ENCODE results near the gene CLEC10A.

DNA sequence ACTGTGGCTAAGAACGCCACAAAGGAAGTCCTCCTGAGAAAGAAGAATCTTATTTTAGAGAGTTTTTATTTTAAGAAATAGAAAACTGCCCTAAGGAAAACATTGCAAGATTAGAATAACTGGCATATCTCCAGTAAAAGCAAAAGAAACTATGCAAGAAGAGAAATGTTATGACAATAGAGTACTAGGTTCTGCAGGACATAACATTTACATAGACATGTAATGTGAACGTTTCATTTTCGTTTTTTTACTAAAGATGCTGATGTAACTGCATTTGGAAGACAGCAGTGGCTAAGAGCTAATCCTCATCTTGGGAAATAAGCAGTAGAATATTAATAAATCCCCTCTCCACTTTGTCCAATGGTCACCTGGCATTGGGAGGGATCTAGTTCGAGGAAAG is 42.3 kb upstream of the CLEC10A start:
- TF ChIP-seq, protein P1, sequence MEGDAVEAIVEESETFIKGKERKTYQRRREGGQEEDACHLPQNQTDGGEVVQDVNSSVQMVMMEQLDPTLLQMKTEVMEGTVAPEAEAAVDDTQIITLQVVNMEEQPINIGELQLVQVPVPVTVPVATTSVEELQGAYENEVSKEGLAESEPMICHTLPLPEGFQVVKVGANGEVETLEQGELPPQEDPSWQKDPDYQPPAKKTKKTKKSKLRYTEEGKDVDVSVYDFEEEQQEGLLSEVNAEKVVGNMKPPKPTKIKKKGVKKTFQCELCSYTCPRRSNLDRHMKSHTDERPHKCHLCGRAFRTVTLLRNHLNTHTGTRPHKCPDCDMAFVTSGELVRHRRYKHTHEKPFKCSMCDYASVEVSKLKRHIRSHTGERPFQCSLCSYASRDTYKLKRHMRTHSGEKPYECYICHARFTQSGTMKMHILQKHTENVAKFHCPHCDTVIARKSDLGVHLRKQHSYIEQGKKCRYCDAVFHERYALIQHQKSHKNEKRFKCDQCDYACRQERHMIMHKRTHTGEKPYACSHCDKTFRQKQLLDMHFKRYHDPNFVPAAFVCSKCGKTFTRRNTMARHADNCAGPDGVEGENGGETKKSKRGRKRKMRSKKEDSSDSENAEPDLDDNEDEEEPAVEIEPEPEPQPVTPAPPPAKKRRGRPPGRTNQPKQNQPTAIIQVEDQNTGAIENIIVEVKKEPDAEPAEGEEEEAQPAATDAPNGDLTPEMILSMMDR (optimal IDR thresholded peaks at IDR 0.05 in 1 of 3, IDR thresholded peaks at IDR 0.05 in 1 of 3, conservative IDR thresholded peaks at IDR 0.05 in 1 of 3; ENCODE audit: extremely low read depth in 1 of 3, insufficient read depth in 2 of 3, low read length in 3 of 3) = no peak
- TF ChIP-seq EZH2 (IDR thresholded peaks at IDR 0.05; ENCODE audit: low read length) = no peak
